HEK293T (cell line): ENCODE measurements around the gene UQCRH.

Experiments used
- CTCF ChIA-PET: fragments of 350-600 bp; formaldehyde crosslinking; extraction: SDS; loops from one replicate; lab custom pipeline; 2021; ENCODE audit warnings: antibody characterized with exemption, inconsistent platforms; lab: Yijun Ruan, JAX
- POLR2A ChIA-PET: fragments of 350-600 bp; formaldehyde crosslinking; extraction: SDS; loops from one replicate; lab custom pipeline; 2020; ENCODE audit warnings: antibody characterized with exemption, inconsistent platforms; lab: Yijun Ruan, JAX
- DNase-seq: peaks from one replicate; pipeline ENCODE4 v3.0.0; 2012; ENCODE audit warnings: mixed read lengths; ENCODE audit errors: extremely low spot score
- ARNT ChIP-seq: fragments of 450-650 bp; IDR thresholded peaks from 2 replicates; pipeline ENCODE4 v1.6.1; 2017; ENCODE audit warnings: mild to moderate bottlenecking
- BHLHE40 ChIP-seq: fragments of 450-650 bp; IDR thresholded peaks from 2 replicates; pipeline ENCODE4 v1.6.1; 2016; ENCODE audit warnings: mild to moderate bottlenecking, moderate library complexity, borderline replicate concordance
- CTBP1 ChIP-seq: fragments of 450-650 bp; IDR thresholded peaks from 2 replicates; pipeline ENCODE4 v1.6.1; 2016; ENCODE audit warnings: borderline replicate concordance
- ELF4 ChIP-seq: fragments of 450-650 bp; IDR thresholded peaks from 2 replicates; pipeline ENCODE4 v1.6.1; 2017; ENCODE audit warnings: antibody characterized with exemption
- FOXA1 ChIP-seq: fragments of 450-650 bp; IDR thresholded peaks from 2 replicates; pipeline ENCODE4 v1.6.1; 2016; ENCODE audit warnings: mild to moderate bottlenecking
- FOXK2 ChIP-seq: fragments of 450-650 bp; IDR thresholded peaks from 2 replicates; pipeline ENCODE4 v1.6.1; 2016; ENCODE audit warnings: mild to moderate bottlenecking
- FOXM1 ChIP-seq: fragments of 450-650 bp; IDR thresholded peaks from 2 replicates; pipeline ENCODE4 v1.6.1; 2017; ENCODE audit warnings: mild to moderate bottlenecking, borderline replicate concordance
- HDGF ChIP-seq: fragments of 450-650 bp; IDR thresholded peaks from 2 replicates; pipeline ENCODE4 v1.6.1; 2017; ENCODE audit warnings: antibody characterized with exemption, borderline replicate concordance
- L3MBTL2 ChIP-seq: fragments of 450-650 bp; conservative IDR thresholded peaks from 2 replicates; pipeline ENCODE4 v1.6.1; 2016; ENCODE audit warnings: mild to moderate bottlenecking
- LEF1 ChIP-seq: fragments of 450-650 bp; IDR thresholded peaks from 2 replicates; pipeline ENCODE4 v1.6.1; 2017; ENCODE audit warnings: mild to moderate bottlenecking, borderline replicate concordance
- NFRKB ChIP-seq: fragments of 450-650 bp; IDR thresholded peaks from 2 replicates; pipeline ENCODE4 v1.6.1; 2016; ENCODE audit warnings: mild to moderate bottlenecking, moderate library complexity
- PKNOX1 ChIP-seq: fragments of 450-650 bp; IDR thresholded peaks from 2 replicates; pipeline ENCODE4 v1.6.1; 2016
- SP1 ChIP-seq: fragments of 450-650 bp; IDR thresholded peaks from 2 replicates; pipeline ENCODE4 v1.6.1; 2017
- SUZ12 ChIP-seq: fragments of 450-650 bp; IDR thresholded peaks from 2 replicates; pipeline ENCODE4 v1.6.1; 2016; ENCODE audit warnings: mild to moderate bottlenecking
- TARDBP ChIP-seq: fragments of 450-650 bp; IDR thresholded peaks from 2 replicates; pipeline ENCODE4 v1.6.1; 2016
- ZNF384 ChIP-seq: fragments of 450-650 bp; IDR thresholded peaks from 2 replicates; pipeline ENCODE4 v1.6.1; 2016

UQCRH gene

GRCh38 chr1:46274225-46275029 lies 29.1 kb upstream of the UQCRH start:
- POLR2A ChIA-PET = interaction anchor here (0.7 to 1.7 kb wide), 5 partner anchors 10 to 23 kb away, joined by 3 to 5 read pairs (median 4); no protein-coding TSS in a partner anchor

GRCh38 chr1:46275030-46275337 lies 28.5 kb upstream of the UQCRH start:
- no peak for DNase-seq
- ChIA-PET CTCF (interaction anchor here (1.1 kb wide), 1 partner anchor 29 kb away, joined by 4 read pairs; no protein-coding TSS in a partner anchor), POLR2A (interaction anchor here (0.8 to 1.7 kb wide), 3 partner anchors 12 to 23 kb away, joined by 3 to 5 read pairs (median 4); no protein-coding TSS in a partner anchor)
- TF ChIP-seq SP1 = no peak
- no peak for TF ChIP-seq CTBP1
- no peak for TF ChIP-seq LEF1
- TF ChIP-seq ARNT = no peak
- no peak for TF ChIP-seq FOXK2
- no peak for TF ChIP-seq FOXM1
- TF ChIP-seq PKNOX1 = no peak
- no peak for TF ChIP-seq L3MBTL2
- no peak for TF ChIP-seq HDGF
- TF ChIP-seq FOXA1 = no peak
- no peak for TF ChIP-seq ELF4
- no peak for TF ChIP-seq SUZ12

More at GRCh38 chr1:46274225-46275029, 29.1 kb upstream of the UQCRH start:
- no peak for DNase-seq
- TF ChIP-seq NFRKB (no peak), HDGF (no peak), TARDBP (no peak), BHLHE40 (no peak), ZNF384 (0 out of 2 replicates have a peak, but pooled peaks have one; percentile 24)
- CTCF ChIA-PET = interaction anchor here (0.7 to 1.1 kb wide), 3 partner anchors 10 to 28 kb away, joined by 3 to 4 read pairs (median 4); no protein-coding TSS in a partner anchor

- no peak for DNase-seq
- CTCF ChIA-PET = interaction anchor here (0.9 kb wide), 1 partner anchor 13 kb away, joined by 3 read pairs; no protein-coding TSS in a partner anchor
- TF ChIP-seq LEF1 (no peak), HDGF (no peak), TARDBP (no peak), FOXA1 (no peak), L3MBTL2 (no peak), CTBP1 (no peak), ARNT (no peak), ELF4 (no peak), ZNF384 (no peak), SUZ12 (no peak), SP1 (no peak), BHLHE40 (no peak), NFRKB (no peak), FOXK2 (no peak)
- POLR2A ChIA-PET = interaction anchor here (1.0 to 2.4 kb wide), 4 partner anchors 9 to 31 kb away, joined by 3 to 8 read pairs (median 3); no protein-coding TSS in a partner anchor
Measured at GRCh38 chr1:46277658-46278373, 25.7 kb upstream of the UQCRH start.

- POLR2A ChIA-PET = interaction anchor here (1.0 kb wide), 1 partner anchor 10 kb away, joined by 3 read pairs; no protein-coding TSS in a partner anchor
- no peak for DNase-seq
- CTCF ChIA-PET = no interaction called here
- TF ChIP-seq LEF1 (no peak), SUZ12 (no peak), FOXM1 (no peak), L3MBTL2 (no peak), ARNT (no peak), SP1 (no peak), PKNOX1 (no peak), TARDBP (no peak), HDGF (no peak), FOXK2 (no peak), CTBP1 (no peak), FOXA1 (no peak), NFRKB (no peak), BHLHE40 (no peak), ELF4 (no peak), ZNF384 (no peak)
Measured at GRCh38 chr1:46278807-46279206, 24.7 kb upstream of the UQCRH start.

GRCh38 chr1:46280092-46280491 lies 23.4 kb upstream of the UQCRH start:
- ChIA-PET POLR2A (no interaction called here), CTCF (interaction anchor here (0.7 kb wide), 1 partner anchor 148 kb away, joined by 3 read pairs; no protein-coding TSS in a partner anchor)
- TF ChIP-seq FOXM1 = no peak
- no peak for TF ChIP-seq FOXK2
- TF ChIP-seq L3MBTL2 = no peak
- TF ChIP-seq NFRKB = no peak
- TF ChIP-seq ELF4 = no peak
- no peak for TF ChIP-seq ARNT
- no peak for TF ChIP-seq SUZ12
- no peak for TF ChIP-seq CTBP1
- TF ChIP-seq ZNF384 = no peak
- no peak for TF ChIP-seq PKNOX1
- TF ChIP-seq SP1 = no peak
- TF ChIP-seq HDGF = no peak
- no peak for TF ChIP-seq TARDBP
- no peak for TF ChIP-seq BHLHE40
- TF ChIP-seq LEF1 = no peak
- TF ChIP-seq FOXA1 = no peak
- no peak for DNase-seq
